ENCODE results near the gene ZCCHC8. TPM values are rescaled to one million over a fixed set of nuclear protein-coding genes. Genes with fewer than 3 reads are reported as not detected.

Gene ZCCHC8
- total and polyA plus RNA-seq, 8 donors = 8.6 to 23.7 (median 10.6) TPM

DNA sequence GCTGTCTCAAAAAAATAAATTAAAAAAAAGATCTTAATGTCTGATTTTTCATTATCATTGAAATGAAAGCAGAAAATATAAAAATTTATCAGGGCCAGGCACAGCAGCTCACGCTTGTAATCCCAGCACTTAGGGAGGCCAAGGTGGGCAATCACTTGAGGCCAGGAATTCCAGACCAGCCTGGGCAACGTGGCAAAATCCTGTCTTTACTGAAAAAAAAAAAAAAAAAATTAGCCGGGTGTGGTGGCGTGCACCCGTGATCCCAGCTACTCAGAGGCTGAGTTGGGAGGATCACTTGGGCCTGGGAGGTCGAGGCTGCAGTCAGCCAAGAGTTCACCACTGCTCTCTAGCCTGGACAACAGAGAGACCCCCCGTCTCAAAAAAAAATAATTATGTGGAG is 40.7 kb downstream of the ZCCHC8 start:
- WGBS, 2 donors = 89 to 92% methylated on average over 7 of the region's 7 CpGs
- no peak for FAIRE-seq

DNA sequence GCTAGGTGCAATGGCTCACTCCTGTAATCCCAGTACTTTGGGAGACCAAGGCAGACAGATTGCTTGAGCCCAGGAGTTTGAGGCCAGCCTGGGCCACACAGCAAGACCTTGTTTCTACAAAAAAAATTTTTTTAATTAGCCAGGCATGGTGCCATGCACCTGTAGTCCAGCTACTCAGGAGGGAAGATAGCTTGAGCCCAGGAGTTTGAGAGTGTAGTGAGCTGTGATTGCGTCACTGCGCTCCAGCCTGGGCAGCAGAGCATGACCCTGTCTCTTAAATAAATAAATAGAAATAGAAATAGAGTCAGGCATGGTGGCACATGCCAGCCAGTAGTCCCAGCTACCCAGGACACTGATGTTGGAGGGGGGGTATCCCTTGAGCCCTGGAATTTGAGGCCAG is 41.5 kb downstream of the ZCCHC8 start:
- ATAC-seq = no peak

More for the DNA sequence above, 40.7 kb downstream of the ZCCHC8 start:
- Histone ChIP-seq H3K9me3 (no peaks in the 10 kb centered on the region), H3K4me1 (no peaks in the 10 kb centered on the region), H3K27ac (no peak overlapping the region), H3K36me3 (no peaks in the 10 kb centered on the region), H3K4me3 (no peak overlapping the region), H3K27me3 (no peaks in the 10 kb centered on the region)
- ATAC-seq (no peak), DNase-seq (peak in 1 of 6 donors; percentile 0)
- intact Hi-C loops (cut with DNase I) = loop anchor here in 1 of 3 donors (5.0 kb wide), 1 partner anchor 58 kb away; no protein-coding TSS in a partner anchor
- TF ChIP-seq, protein P1, sequence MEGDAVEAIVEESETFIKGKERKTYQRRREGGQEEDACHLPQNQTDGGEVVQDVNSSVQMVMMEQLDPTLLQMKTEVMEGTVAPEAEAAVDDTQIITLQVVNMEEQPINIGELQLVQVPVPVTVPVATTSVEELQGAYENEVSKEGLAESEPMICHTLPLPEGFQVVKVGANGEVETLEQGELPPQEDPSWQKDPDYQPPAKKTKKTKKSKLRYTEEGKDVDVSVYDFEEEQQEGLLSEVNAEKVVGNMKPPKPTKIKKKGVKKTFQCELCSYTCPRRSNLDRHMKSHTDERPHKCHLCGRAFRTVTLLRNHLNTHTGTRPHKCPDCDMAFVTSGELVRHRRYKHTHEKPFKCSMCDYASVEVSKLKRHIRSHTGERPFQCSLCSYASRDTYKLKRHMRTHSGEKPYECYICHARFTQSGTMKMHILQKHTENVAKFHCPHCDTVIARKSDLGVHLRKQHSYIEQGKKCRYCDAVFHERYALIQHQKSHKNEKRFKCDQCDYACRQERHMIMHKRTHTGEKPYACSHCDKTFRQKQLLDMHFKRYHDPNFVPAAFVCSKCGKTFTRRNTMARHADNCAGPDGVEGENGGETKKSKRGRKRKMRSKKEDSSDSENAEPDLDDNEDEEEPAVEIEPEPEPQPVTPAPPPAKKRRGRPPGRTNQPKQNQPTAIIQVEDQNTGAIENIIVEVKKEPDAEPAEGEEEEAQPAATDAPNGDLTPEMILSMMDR (IDR thresholded peaks at IDR 0.05) = no peak

DNA sequence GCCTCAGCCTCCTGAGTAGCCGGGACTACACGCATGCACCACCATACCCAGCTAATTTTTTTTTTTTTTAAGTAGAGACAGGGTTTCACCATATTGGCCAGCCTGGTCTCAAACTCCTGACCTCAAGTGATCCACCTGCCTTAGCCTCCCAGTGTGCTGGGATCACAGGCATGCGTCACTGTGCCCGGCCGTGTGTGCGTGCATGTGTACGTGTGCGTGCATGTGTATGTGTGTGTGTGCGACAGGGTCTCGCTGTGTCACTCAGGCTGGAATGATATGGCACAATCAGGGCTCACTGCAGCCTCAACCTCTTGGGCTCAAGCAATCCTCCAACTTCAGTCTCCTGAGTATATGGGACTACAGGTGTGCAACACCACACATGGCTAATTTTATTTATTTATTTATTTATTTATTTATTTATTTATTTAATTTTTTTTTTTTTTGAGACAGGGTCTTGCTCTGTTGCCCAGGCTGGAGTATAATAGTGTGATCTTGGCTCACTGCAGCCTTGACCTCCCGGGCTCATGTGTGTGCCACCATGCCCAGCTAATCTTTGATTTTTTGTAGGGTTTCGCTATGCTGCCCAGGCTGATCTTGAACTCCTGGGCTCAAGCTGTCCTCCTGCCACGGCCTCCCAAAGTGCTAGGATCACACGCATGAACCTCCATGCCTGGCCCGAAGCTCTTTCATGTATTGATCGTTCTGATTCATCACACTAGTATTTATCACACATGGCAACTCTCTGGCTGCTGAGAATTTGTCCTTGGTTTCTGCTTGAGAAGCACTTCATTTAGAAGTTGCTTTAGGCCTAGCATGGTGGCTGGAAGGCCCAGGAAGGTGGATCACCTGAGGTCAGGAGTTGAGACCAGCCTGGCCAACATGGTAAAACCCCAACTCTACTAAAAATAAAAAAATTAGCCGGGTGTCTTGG is 42.4 kb downstream of the ZCCHC8 start:
- Histone ChIP-seq H3K27me3 (no peaks in the 10 kb centered on the region), H3K27ac (no peak overlapping the region), H3K9me3 (no peaks in the 10 kb centered on the region), H3K36me3 (no peaks in the 10 kb centered on the region), H3K4me3 (no peak overlapping the region), H3K4me1 (no peaks in the 10 kb centered on the region)
- ATAC-seq (no peak), DNase-seq (peak in 1 of 6 donors; percentile 33), FAIRE-seq (no peak)
- intact Hi-C loops (cut with DNase I) = no loop called here
- 89% methylated on average over 17 of the region's 17 CpGs for WGBS, 2 donors
- TF ChIP-seq, protein P1 (IDR thresholded peaks at IDR 0.05) = no peak

More for the DNA sequence above, 41.5 kb downstream of the ZCCHC8 start:
- TF ChIP-seq, protein P1 (IDR thresholded peaks at IDR 0.05) = no peak
- Histone ChIP-seq H3K4me3 (no peak overlapping the region), H3K36me3 (no peaks in the 10 kb centered on the region), H3K9me3 (no peaks in the 10 kb centered on the region), H3K27me3 (no peaks in the 10 kb centered on the region), H3K4me1 (no peaks in the 10 kb centered on the region), H3K27ac (no peak overlapping the region)
- 94 to 95% methylated on average over 2 of the region's 2 CpGs for WGBS, 2 donors
- intact Hi-C loops (cut with DNase I) = no loop called here
- FAIRE-seq (no peak), DNase-seq (peak in 1 of 6 donors; percentile 7)

DNA sequence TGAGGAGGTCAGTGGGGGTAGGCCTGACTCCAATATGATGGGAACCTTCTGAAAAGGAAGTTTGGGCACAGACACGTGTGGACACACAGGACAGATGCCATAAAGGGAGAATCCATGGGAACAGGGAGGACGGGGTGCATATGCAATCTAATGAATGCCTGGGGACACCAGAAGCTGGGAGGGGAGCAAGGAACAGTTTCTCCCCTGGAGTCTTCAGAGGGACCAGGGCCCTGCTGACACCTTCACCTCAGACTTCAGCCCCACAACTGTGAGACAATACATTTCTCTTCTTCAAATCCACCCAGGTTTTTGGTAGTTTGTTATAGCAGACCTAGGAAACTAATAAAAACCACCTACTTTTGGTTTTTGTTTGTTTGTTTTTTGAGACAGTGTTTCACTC is 43.1 kb downstream of the ZCCHC8 start:
- ATAC-seq = no peak
- Histone ChIP-seq H3K9me3 (no peaks in the 10 kb centered on the region), H3K27ac (no peak overlapping the region), H3K36me3 (no peaks in the 10 kb centered on the region), H3K4me1 (no peaks in the 10 kb centered on the region), H3K4me3 (no peak overlapping the region), H3K27me3 (no peaks in the 10 kb centered on the region)
- TF ChIP-seq, protein P1 (IDR thresholded peaks at IDR 0.05) = no peak
- WGBS, 2 donors = 57 to 72% methylated on average over 2 of the region's 2 CpGs
- peak in 1 of 6 donors; percentile 1 for DNase-seq
- intact Hi-C loops (cut with DNase I) = no loop called here
- no peak for FAIRE-seq

DNA sequence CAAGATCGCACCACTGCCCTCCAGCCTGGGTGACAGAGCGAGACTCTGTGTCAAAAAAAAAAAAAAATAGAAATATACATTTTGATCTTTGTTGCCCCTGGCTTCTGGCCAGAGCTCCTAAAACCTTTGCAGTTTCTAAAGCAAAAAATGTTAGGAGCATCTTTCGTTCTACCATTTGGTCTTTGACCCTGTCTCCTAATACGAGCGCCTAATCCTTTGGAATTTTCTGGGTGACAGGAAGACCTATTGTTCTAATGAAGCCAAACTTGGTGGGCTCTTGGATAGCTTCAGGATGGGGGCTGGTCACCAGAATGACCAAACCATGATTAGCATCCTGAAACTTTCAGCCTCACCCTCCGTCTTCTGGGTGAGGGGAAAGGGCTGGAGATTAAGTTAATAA is 46.0 kb downstream of the ZCCHC8 start:
- DNase-seq (no peak), FAIRE-seq (no peak), ATAC-seq (no peak)
- 80 to 83% methylated on average over 6 of the region's 6 CpGs for WGBS, 2 donors
- no peak overlapping the region for H3K27ac ChIP-seq
- intact Hi-C loops (cut with DNase I) = no loop called here
- no peaks in the 10 kb centered on the region for H3K4me1 ChIP-seq
- no peaks in the 10 kb centered on the region for H3K27me3 ChIP-seq
- H3K4me3 ChIP-seq = no peak overlapping the region
- H3K9me3 ChIP-seq = no peaks in the 10 kb centered on the region
- TF ChIP-seq, protein P1 (IDR thresholded peaks at IDR 0.05) = no peak
- H3K36me3 ChIP-seq = no peaks in the 10 kb centered on the region

All from pancreas (tissue), 10 donors.